Measurements from ENCODE around the gene CCR7.

Gene CCR7

GRCh38 chr17:40532520-40533253 is 32.6 kb downstream of the CCR7 start:
- DNase-seq: no peak

- DNase-seq: peak; percentile 84
Measured at GRCh38 chr17:40531051-40531991, 34.0 kb downstream of the CCR7 start.

- DNase-seq: no peak
Measured at GRCh38 chr17:40530531-40530994, 34.7 kb downstream of the CCR7 start.

GRCh38 chr17:40529991-40530390 is 35.3 kb downstream of the CCR7 start:
- DNase-seq: no peak

- DNase-seq: peak; percentile 55
Measured at GRCh38 chr17:40528692-40529417, 36.4 kb downstream of the CCR7 start.

GRCh38 chr17:40526668-40527067 is 38.6 kb downstream of the CCR7 start:
- no peak for DNase-seq

GRCh38 chr17:40525294-40525693 is 40.0 kb downstream of the CCR7 start:
- no peak for DNase-seq

DNA sequence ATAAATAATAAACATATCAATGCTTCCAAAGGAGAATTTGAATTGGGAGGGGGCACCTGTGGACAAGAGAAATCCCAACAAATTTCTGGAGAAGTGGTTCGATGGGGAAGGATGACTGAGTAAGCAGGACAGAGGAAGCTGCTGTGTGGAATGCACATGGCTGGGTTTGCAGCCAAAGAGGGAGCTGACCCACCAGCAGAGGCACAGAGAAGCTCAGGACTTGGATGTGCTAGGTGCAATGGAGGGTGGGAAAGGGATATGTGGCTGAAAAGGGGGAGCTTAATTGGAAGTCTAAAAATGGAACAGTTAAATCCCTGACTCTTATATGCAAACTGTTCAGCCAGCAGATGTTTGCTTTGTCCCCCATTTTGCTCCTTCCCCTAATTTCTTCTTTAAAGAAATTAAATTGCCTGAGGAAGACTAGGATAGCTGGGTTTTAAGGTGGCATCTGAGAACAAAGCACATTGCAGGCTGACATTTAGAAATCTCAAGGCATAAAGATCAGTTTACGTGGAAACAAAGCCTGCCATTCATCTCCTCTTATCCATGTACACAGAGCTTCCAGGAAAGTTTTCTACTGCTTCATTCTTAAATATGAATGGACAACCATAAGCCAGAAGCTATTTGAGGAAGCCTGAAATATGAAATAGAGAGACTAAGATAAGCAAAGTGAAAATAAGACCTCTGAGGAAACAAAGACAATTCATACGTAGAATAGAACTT is 40.9 kb downstream of the CCR7 start:
- no peak for DNase-seq

GRCh38 chr17:40522961-40523310 is 42.3 kb downstream of the CCR7 start:
- no peak for DNase-seq

- no peak for DNase-seq
Measured at GRCh38 chr17:40522250-40522960, 42.9 kb downstream of the CCR7 start.

DNA sequence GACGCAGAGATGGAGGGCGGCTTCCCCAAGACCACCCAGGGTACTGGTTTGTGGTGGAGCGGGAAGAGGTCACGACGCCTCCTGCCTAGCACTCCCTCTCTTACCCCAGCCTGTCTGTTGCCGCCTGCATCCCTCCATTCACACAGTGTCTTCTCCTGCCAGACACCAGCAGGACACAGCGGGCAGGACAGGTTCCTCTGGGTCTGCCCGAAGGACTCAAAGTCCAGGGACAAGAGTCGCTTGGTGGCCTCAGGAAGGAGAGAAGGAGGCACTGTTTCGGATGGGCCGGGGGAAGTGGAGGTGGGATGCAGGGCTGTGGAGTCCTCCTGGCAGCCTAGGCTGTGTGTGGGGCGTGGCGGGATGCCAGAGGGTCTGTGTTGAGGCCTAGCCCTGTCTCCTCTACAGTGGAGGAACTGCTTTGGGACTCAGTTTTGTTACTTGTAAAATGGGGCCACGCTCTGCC is 44.2 kb downstream of the CCR7 start:
- DNase-seq: no peak

GRCh38 chr17:40519089-40519775 is 46.0 kb downstream of the CCR7 start:
- no peak for DNase-seq

- DNase-seq: no peak
Measured at GRCh38 chr17:40518401-40519088, 46.7 kb downstream of the CCR7 start.

GRCh38 chr17:40517981-40518380 is 47.3 kb downstream of the CCR7 start:
- no peak for DNase-seq

- DNase-seq: no peak
Measured at GRCh38 chr17:40517286-40517662, 48.0 kb downstream of the CCR7 start.

DNA sequence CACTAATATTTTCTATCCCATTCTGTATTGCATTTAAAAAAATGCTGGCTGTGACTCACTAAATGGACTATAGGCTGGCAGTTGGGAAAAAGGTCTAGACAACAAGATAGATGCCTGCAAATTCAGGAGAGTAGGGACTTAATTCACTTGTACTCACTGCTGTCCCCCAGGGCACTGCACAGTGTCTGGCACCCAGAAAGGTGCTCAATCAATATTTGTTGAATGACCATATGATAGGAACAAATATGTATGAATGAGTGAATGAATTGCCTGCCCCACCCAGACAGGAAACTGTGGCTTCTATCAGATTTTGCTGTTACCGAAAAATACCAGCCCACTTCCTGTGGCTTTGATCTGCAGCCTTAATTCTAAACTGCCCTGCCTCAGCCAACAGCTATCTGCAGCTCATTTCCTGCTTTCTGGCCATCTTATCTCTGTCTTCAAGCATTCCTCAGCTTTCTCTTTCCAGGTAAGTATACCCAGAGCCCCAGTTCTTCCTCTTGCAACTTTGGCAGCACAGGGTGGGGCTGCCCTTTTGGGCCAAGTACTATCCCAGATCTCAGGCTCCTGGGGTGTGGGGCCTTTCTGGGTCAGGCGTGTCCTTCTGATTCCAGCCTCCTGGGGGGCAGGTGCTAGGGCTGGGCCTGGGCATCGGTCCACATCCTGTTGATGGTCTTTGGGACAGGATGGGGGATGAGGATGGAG is 48.5 kb downstream of the CCR7 start:
- peak; percentile 85 for DNase-seq

GRCh38 chr17:40515491-40516041 is 49.7 kb downstream of the CCR7 start:
- DNase-seq: peak; percentile 60

DNA sequence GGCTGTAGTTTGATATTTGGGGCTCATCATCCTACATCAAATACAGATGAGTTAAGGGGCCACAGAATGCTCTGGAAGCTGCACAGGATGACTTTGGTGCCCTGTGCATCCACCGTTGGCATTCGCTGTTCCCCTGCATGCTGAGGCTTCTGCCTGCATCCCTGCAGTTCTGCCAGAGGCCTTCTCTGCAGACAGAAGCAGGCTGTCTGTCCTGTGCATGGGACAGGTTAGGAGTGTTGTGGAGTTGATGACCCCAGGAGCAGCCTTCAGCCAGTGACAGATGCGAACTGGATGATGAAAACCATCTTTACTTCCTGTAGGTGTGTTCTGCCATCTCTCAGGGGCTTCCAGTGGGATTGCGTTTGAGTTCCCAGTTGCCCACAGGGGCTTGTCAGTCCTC is 50.3 kb downstream of the CCR7 start:
- no peak for DNase-seq

GRCh38 chr17:40514013-40514875 is 51.0 kb downstream of the CCR7 start:
- no peak for DNase-seq

Measured in CD4-positive, alpha-beta T cell treated with Interleukin-10 for 1 hour (primary cell).